ENCODE measurements around the gene TLN1.
A peak's percentile ranks its signal among the peaks of the same experiment; 100 is the strongest.

The TLN1 gene

DNA sequence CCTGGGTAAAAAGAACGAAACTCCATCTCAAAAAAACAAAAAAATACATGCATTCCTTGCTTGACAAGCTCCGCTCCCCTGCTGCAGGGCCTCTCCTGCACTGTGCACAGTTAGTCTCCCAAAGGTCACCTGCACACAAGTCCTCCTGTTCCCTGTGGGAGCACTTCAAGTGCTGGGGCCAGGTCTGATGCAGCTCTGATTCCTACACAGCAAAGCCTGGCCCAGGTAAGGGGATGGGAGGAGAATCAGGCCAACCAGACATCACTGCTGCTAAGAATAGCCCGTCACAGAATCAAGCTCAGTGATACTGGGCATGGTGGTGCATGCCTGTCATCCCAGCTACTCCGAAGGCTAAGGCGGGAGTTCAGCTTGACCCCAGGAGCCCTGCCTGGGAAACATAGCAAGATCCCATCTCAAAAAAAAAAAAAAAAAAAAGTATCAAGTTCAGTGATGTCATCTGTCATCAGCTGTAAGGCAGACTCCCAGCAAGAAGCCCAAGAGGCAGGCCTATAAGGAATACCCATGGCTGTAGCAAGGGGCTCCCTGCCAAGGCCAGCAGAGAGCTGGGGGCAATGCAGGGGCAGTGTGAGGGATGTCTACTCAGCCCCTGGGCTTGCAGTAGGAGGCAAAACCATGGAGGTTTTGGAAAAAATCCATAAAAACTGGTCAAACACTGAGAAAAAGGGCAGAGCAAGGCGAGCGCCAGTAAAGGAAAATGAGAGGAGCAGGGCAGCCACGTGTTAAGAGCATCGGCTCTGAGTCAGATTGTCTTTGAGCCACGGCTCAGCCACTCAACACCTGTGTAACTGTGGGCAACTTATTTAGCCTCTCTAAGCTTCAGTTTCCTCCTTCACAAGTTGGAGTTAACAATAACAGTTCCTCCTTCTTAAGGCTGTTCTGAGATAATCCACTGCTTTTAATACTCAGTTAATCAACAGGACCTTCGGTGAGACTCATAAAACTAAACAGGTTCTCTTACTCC, 45.5 kb downstream of the TLN1 start:
- no peak for TF ChIP-seq EZH2 (IDR thresholded peaks at IDR 0.05; ENCODE audit: borderline replicate concordance, low read length)
- TF ChIP-seq, protein P1, sequence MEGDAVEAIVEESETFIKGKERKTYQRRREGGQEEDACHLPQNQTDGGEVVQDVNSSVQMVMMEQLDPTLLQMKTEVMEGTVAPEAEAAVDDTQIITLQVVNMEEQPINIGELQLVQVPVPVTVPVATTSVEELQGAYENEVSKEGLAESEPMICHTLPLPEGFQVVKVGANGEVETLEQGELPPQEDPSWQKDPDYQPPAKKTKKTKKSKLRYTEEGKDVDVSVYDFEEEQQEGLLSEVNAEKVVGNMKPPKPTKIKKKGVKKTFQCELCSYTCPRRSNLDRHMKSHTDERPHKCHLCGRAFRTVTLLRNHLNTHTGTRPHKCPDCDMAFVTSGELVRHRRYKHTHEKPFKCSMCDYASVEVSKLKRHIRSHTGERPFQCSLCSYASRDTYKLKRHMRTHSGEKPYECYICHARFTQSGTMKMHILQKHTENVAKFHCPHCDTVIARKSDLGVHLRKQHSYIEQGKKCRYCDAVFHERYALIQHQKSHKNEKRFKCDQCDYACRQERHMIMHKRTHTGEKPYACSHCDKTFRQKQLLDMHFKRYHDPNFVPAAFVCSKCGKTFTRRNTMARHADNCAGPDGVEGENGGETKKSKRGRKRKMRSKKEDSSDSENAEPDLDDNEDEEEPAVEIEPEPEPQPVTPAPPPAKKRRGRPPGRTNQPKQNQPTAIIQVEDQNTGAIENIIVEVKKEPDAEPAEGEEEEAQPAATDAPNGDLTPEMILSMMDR (IDR thresholded peaks at IDR 0.05; ENCODE audit: low read length), result no peak
- H3K79me2 ChIP-seq (ENCODE audit: insufficient read depth, low read length), result no peaks in the 10 kb centered on the region
- H3K36me3 ChIP-seq (ENCODE audit: insufficient read depth, low read length), result no peaks in the 10 kb centered on the region
- H3K27me3 ChIP-seq (ENCODE audit: insufficient read depth, low read length), result no peaks in the 10 kb centered on the region; the same call in 1 of the 2 replicates
- H3K4me1 ChIP-seq (ENCODE audit: insufficient read depth, low read length, severe bottlenecking), result peaks cover 37% of the 10 kb centered on the region
- H3K4me3 ChIP-seq (ENCODE audit: low read depth, low read length, poor library complexity, severe bottlenecking), result no peak overlapping the region
- no peaks in the 10 kb centered on the region for H4K20me1 ChIP-seq (ENCODE audit: insufficient read depth, low read length)
- no peaks in the 10 kb centered on the region for H3K9me2 ChIP-seq (ENCODE audit: low read depth, low read length)
- no peak overlapping the region for H3K9ac ChIP-seq (ENCODE audit: low read length)
- no peak overlapping the region for H3K27ac ChIP-seq (ENCODE audit: low read depth, low read length, poor library complexity, severe bottlenecking)
- H3F3A ChIP-seq (ENCODE audit: insufficient read depth, low read length), result no peaks in the 10 kb centered on the region
- peak overlapping the region; percentile 19; the same call in 1 of the 2 replicates for H3K4me2 ChIP-seq (ENCODE audit: low read length)
- no peaks in the 10 kb centered on the region for H3K9me3 ChIP-seq (ENCODE audit: low read length)
- no peak overlapping the region for H2AFZ ChIP-seq (ENCODE audit: low read length)

DNA sequence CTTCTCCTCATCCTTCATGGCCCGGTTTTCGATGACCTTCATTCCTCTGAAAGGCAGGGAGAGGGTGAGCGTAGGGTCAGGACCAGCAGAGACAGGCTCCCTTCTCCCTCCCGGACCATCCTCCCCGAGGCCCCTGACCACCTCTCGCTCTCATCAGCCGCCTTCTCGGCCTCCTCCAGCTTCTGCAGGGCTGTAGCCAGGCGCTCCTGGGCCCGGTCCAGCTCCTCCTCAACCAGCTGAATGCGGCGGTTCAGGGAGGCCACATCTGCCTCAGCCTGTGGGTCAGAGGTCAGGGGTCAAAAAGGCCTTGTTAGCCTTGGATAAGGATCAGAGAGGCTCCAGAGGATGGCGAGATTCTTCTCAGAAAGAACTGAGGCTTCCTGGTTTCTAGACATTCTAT, 46.5 kb downstream of the TLN1 start:
- Histone ChIP-seq H3F3A (ENCODE audit: insufficient read depth, low read length) (no peaks in the 10 kb centered on the region), H3K27me3 (ENCODE audit: insufficient read depth, low read length) (no peaks in the 10 kb centered on the region; the same call in 1 of the 2 replicates), H3K27ac (ENCODE audit: low read depth, low read length, poor library complexity, severe bottlenecking) (no peak overlapping the region), H3K9me2 (ENCODE audit: low read depth, low read length) (no peaks in the 10 kb centered on the region), H3K9me3 (ENCODE audit: low read length) (no peaks in the 10 kb centered on the region), H3K4me3 (ENCODE audit: low read depth, low read length, poor library complexity, severe bottlenecking) (no peak overlapping the region), H2AFZ (ENCODE audit: low read length) (no peak overlapping the region), H3K4me2 (ENCODE audit: low read length) (no peak overlapping the region), H3K79me2 (ENCODE audit: insufficient read depth, low read length) (no peaks in the 10 kb centered on the region), H3K9ac (ENCODE audit: low read length) (no peak overlapping the region), H3K36me3 (ENCODE audit: insufficient read depth, low read length) (no peaks in the 10 kb centered on the region), H3K4me1 (ENCODE audit: insufficient read depth, low read length, severe bottlenecking) (peaks cover 34% of the 10 kb centered on the region), H4K20me1 (ENCODE audit: insufficient read depth, low read length) (no peaks in the 10 kb centered on the region)
- TF ChIP-seq EZH2 (IDR thresholded peaks at IDR 0.05; ENCODE audit: borderline replicate concordance, low read length), result no peak
- TF ChIP-seq, protein P1 (IDR thresholded peaks at IDR 0.05; ENCODE audit: low read length), result no peak

DNA sequence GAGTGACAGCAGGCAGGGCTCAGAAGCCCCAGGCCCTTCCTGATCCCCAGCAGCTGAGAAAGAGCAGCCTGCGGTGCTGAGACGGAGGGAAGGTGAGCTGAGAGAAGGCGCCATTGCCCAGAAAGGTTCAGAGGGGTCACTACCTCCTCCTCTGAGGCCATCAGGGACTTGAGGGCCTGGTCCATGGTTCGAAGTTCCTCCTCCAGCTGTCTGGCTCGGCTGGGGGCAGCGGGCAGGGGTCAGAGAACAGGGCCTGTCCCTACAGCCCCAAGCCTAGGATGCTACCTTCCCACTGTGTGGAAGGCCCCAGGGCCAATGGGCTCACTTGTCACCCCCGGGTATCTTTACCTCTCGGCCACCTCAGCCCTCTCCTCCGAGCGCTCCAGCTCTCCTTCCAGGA, 47.1 kb downstream of the TLN1 start:
- H3K4me3 ChIP-seq (ENCODE audit: low read depth, low read length, poor library complexity, severe bottlenecking), result no peak overlapping the region
- no peaks in the 10 kb centered on the region for H3K36me3 ChIP-seq (ENCODE audit: insufficient read depth, low read length)
- no peak overlapping the region for H3K4me2 ChIP-seq (ENCODE audit: low read length)
- no peak overlapping the region for H2AFZ ChIP-seq (ENCODE audit: low read length)
- no peaks in the 10 kb centered on the region for H3K79me2 ChIP-seq (ENCODE audit: insufficient read depth, low read length)
- peaks cover 34% of the 10 kb centered on the region for H3K4me1 ChIP-seq (ENCODE audit: insufficient read depth, low read length, severe bottlenecking)
- TF ChIP-seq, protein P1 (IDR thresholded peaks at IDR 0.05; ENCODE audit: low read length), result no peak
- H3K27me3 ChIP-seq (ENCODE audit: insufficient read depth, low read length), result no peaks in the 10 kb centered on the region; the same call in 1 of the 2 replicates
- H3K27ac ChIP-seq (ENCODE audit: low read depth, low read length, poor library complexity, severe bottlenecking), result no peak overlapping the region
- H3K9ac ChIP-seq (ENCODE audit: low read length), result no peak overlapping the region
- H3K9me3 ChIP-seq (ENCODE audit: low read length), result no peaks in the 10 kb centered on the region
- no peaks in the 10 kb centered on the region for H3F3A ChIP-seq (ENCODE audit: insufficient read depth, low read length)
- H3K9me2 ChIP-seq (ENCODE audit: low read depth, low read length), result no peaks in the 10 kb centered on the region
- H4K20me1 ChIP-seq (ENCODE audit: insufficient read depth, low read length), result no peaks in the 10 kb centered on the region

Data from OCI-LY1 (cell line).